Immature natural killer cell (primary cell): ENCODE data around the gene BCR. TPM values are rescaled to one million over a fixed set of nuclear protein-coding genes. Genes with fewer than 3 reads are reported as not detected.

Experiments
- DNase-seq, 3 donors: peaks; one replicate each; pipeline ENCODE4 v3.0.0; 2022; ENCODE audit warnings: mixed read lengths in 1 of 3
- H3K27ac Mint-ChIP-seq, 6 donors: one replicate each; pipeline ENCODE4 v1.8.0; 2020; ENCODE audit warnings: mixed read lengths in 6 of 6, mild to moderate bottlenecking in 5 of 6, inconsistent platforms in 4 of 6, moderate library complexity in 3 of 6
- H3K27me3 Mint-ChIP-seq, 3 donors: one replicate each; pipeline ENCODE4 v1.8.0; 2020 to 2021; ENCODE audit warnings: low read depth in 3 of 3, mild to moderate bottlenecking in 3 of 3, mixed read lengths in 3 of 3, moderate library complexity in 3 of 3, inconsistent platforms in 1 of 3
- H3K36me3 Mint-ChIP-seq, 3 donors: one replicate each; pipeline ENCODE4 v1.8.0; 2020; ENCODE audit warnings: mixed read lengths in 3 of 3, inconsistent platforms in 2 of 3, mild to moderate bottlenecking in 2 of 3
- H3K4me1 Mint-ChIP-seq, 2 donors: one replicate each; pipeline ENCODE4 v1.8.0; 2020; ENCODE audit warnings: inconsistent platforms in 2 of 2, mild to moderate bottlenecking in 2 of 2, mixed read lengths in 2 of 2, moderate library complexity in 1 of 2
- H3K4me3 Mint-ChIP-seq, 5 donors: one replicate each; pipeline ENCODE4 v1.8.0; 2020; ENCODE audit warnings: mild to moderate bottlenecking in 5 of 5, mixed read lengths in 5 of 5, inconsistent platforms in 3 of 5, moderate library complexity in 3 of 5
- H3K9me3 Mint-ChIP-seq, 6 donors: one replicate each; pipeline ENCODE4 v1.8.0; 2020; ENCODE audit warnings: mild to moderate bottlenecking in 6 of 6, mixed read lengths in 6 of 6, inconsistent platforms in 4 of 6, moderate library complexity in 3 of 6
- polyA plus RNA-seq, 3 donors: library from polyadenylated mRNA; unstranded; fragments of 300-500 nt; fragmentation: Illumina TruSeq; gene quantifications; one replicate each; pipeline ENCODE4 v1.2.3, GENCODE V29; 2021

The BCR gene
- polyA plus RNA-seq, 3 donors from 2014 or later = 4.1 to 12.5 (median 5.6) TPM

DNA sequence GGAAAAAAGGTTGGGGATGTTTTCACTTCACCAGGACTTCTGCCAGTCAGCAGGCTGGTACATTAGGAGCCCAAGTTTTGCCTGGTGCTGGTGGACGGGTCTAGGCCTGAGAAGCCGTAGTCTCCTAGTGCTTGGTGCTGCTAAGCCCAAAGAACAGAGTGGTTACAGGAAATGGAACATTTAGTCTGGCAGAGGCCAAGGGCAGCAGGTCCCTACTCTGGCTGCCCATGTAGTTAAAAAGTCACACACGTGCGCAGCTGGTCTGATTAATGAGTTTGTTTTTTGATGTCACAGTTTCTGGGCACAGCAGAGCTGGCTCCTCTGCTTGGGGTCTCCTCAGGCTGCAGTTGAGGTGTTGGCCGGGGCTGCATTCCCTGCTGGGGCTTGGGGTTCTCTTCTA is 20.6 kb downstream of the BCR start:
- Mint-ChIP-seq H3K4me3 (peak overlapping the region in 1 of 5 donors; percentile 49), H3K4me1 (peaks cover 59 to 97% of the 10 kb centered on the region in 2 donors), H3K36me3 (peaks cover 0 to 7% (median 0%) of the 10 kb centered on the region in 3 donors), H3K9me3 (peaks cover 0 to 2% (median 0%) of the 10 kb centered on the region in 6 donors), H3K27ac (peak overlapping the region in 4 of 6 donors; percentile 30 to 73 (median 50)), H3K27me3 (peaks cover 8 to 33% (median 11%) of the 10 kb centered on the region in 3 donors)
- no peak for DNase-seq

- Mint-ChIP-seq H3K4me1 (peaks cover 52 to 96% of the 10 kb centered on the region in 2 donors), H3K27ac (peak overlapping the region in 2 of 6 donors; percentile 1 to 74), H3K27me3 (peaks cover 5 to 32% (median 9%) of the 10 kb centered on the region in 3 donors), H3K4me3 (no peak overlapping the region), H3K9me3 (no peaks in the 10 kb centered on the region), H3K36me3 (peaks cover 0 to 12% (median 7%) of the 10 kb centered on the region in 3 donors)
- no peak for DNase-seq
Measured at GRCh38 chr22:23202812-23203451, 22.6 kb downstream of the BCR start.

- no peak overlapping the region for H3K4me3 Mint-ChIP-seq
- H3K36me3 Mint-ChIP-seq = peaks cover 0 to 12% (median 7%) of the 10 kb centered on the region in 3 donors
Measured at GRCh38 chr22:23203452-23204124, 23.3 kb downstream of the BCR start.

DNA sequence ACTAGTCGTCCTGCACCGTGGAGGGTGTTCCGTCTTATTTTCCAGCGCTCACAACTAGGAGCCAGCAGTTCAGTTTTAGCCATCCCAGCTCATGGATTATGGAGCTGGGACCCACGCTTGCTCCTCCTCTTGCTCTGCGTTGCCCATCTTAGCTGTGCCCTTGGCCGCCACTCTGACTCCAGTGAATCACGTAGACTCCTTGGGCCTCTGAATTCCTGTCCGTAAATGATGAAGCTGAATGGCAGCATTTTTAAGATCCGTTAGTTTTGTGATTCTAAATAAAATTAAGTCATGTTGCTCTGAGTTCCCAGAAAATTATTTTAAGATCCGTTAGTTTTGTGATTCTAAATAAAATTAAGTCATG is 23.8 kb downstream of the BCR start:
- peaks cover 0 to 15% (median 7%) of the 10 kb centered on the region in 3 donors for H3K36me3 Mint-ChIP-seq
- H3K9me3 Mint-ChIP-seq = no peaks in the 10 kb centered on the region
- no peak for DNase-seq
- H3K27me3 Mint-ChIP-seq = peaks cover 2 to 26% (median 9%) of the 10 kb centered on the region in 3 donors
- H3K4me3 Mint-ChIP-seq = no peak overlapping the region
- H3K27ac Mint-ChIP-seq = peak overlapping the region in 1 of 6 donors; percentile 7
- peaks cover 46 to 91% of the 10 kb centered on the region in 2 donors for H3K4me1 Mint-ChIP-seq

More at GRCh38 chr22:23203452-23204124, 23.3 kb downstream of the BCR start:
- Mint-ChIP-seq H3K27me3 (peaks cover 2 to 30% (median 9%) of the 10 kb centered on the region in 3 donors), H3K27ac (peak overlapping the region in 4 of 6 donors; percentile 9 to 74 (median 46)), H3K9me3 (no peaks in the 10 kb centered on the region), H3K4me1 (peaks cover 47 to 91% of the 10 kb centered on the region in 2 donors)
- DNase-seq = no peak

DNA sequence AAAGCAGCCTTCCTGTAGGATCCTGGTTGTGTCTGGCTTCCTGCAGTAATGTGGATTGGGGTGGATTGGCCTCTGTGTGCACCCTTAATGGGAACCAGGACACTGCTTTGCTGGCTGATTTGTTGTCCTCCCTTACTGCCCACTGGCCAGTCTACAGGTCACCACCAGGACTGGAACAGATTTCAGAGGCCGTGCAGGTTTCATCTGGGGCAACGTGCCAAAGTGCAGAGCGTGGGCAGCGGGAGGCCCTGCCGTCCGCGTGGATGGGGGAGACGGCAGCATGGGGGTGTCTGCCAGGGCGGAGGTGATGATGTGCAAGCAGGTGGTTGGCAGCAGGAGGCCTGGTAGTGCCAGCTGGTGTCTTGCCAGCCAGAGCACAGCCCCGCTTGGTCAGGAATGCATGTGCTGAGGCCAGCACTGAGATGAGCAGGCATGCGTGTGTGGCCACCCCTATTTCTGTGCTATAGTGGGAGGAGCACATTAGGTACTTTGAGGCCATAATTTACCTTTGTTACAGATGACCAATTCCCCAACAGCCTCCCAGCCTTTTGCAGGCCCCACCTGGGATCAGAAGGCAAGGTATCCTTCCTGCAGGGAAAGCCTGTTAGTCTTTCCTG is 24.3 kb downstream of the BCR start:
- Mint-ChIP-seq H3K9me3 (no peaks in the 10 kb centered on the region), H3K27me3 (peaks cover 2 to 26% (median 9%) of the 10 kb centered on the region in 3 donors), H3K27ac (peak overlapping the region in 1 of 6 donors; percentile 7), H3K4me3 (no peak overlapping the region), H3K36me3 (peaks cover 0 to 15% (median 7%) of the 10 kb centered on the region in 3 donors), H3K4me1 (peaks cover 42 to 85% of the 10 kb centered on the region in 2 donors)
- DNase-seq = no peak

GRCh38 chr22:23205339-23206049 is 25.2 kb downstream of the BCR start:
- no peak overlapping the region for H3K4me3 Mint-ChIP-seq

GRCh38 chr22:23206915-23207314 is 26.6 kb downstream of the BCR start:
- Mint-ChIP-seq H3K36me3 (peaks cover 0 to 15% (median 7%) of the 10 kb centered on the region in 3 donors), H3K4me3 (no peak overlapping the region), H3K9me3 (no peaks in the 10 kb centered on the region), H3K4me1 (peaks cover 38 to 77% of the 10 kb centered on the region in 2 donors), H3K27ac (peak overlapping the region in 3 of 6 donors; percentile 8 to 47 (median 30)), H3K27me3 (peaks cover 4 to 19% (median 11%) of the 10 kb centered on the region in 3 donors)
- DNase-seq = no peak

More at GRCh38 chr22:23205339-23206049, 25.2 kb downstream of the BCR start:
- DNase-seq = no peak
- peaks cover 0 to 15% (median 7%) of the 10 kb centered on the region in 3 donors for H3K36me3 Mint-ChIP-seq
- H3K4me1 Mint-ChIP-seq = peaks cover 41 to 81% of the 10 kb centered on the region in 2 donors
- H3K9me3 Mint-ChIP-seq = no peaks in the 10 kb centered on the region
- H3K27ac Mint-ChIP-seq = peak overlapping the region in 3 of 6 donors; percentile 6 to 34 (median 31)
- peaks cover 2 to 25% (median 9%) of the 10 kb centered on the region in 3 donors for H3K27me3 Mint-ChIP-seq

GRCh38 chr22:23207729-23208393 is 27.6 kb downstream of the BCR start:
- DNase-seq = no peak
- Mint-ChIP-seq H3K9me3 (no peaks in the 10 kb centered on the region), H3K27ac (peak overlapping the region in 5 of 6 donors; percentile 8 to 40 (median 24)), H3K4me3 (no peak overlapping the region), H3K27me3 (peaks cover 2 to 19% (median 12%) of the 10 kb centered on the region in 3 donors), H3K36me3 (peaks cover 0 to 15% (median 7%) of the 10 kb centered on the region in 3 donors), H3K4me1 (peaks cover 39 to 77% of the 10 kb centered on the region in 2 donors)

DNA sequence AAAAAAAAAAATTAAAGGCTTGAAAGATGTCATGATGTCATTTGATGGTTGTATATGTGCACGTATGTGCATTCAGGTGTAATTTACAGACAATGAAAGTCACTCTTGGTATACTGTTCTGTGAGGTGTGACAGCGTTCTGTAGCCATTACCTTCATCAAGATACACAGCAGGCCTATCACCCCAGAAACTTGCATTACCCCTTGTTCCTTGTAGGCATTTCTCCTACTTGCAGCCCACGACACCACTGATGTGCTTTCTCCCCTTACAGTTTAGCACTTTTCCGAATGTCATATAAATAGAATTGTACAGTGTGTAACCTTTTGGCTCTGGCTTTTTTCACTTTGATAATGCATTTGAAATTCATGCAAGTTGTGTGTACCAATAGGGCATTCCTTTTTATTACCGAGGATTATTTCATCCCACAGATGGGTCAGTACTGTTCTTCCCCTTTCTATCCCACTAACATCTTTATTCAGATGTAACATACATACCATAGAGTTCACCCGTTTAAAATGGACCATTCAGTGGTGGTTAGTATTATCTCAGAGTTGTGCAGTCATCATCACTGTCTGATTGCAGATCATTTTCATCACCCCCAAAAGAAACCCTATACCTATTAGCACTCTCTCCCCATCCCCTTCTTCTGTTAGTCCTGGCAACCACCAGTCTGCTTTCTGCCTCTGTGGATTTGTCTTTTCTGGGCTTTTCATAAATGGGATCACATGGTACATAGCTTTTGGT is 30.3 kb downstream of the BCR start:
- H3K4me3 Mint-ChIP-seq = no peak overlapping the region
- H3K9me3 Mint-ChIP-seq = no peaks in the 10 kb centered on the region
- no peak for DNase-seq
- peaks cover 6 to 29% (median 8%) of the 10 kb centered on the region in 3 donors for H3K27me3 Mint-ChIP-seq
- H3K4me1 Mint-ChIP-seq = peaks cover 44 to 76% of the 10 kb centered on the region in 2 donors
- H3K36me3 Mint-ChIP-seq = peaks cover 0 to 8% (median 7%) of the 10 kb centered on the region in 3 donors
- H3K27ac Mint-ChIP-seq = peak overlapping the region in 4 of 6 donors; percentile 20 to 76 (median 51)

GRCh38 chr22:23211622-23212021 is 31.3 kb downstream of the BCR start:
- Mint-ChIP-seq H3K36me3 (peaks cover 0 to 7% (median 5%) of the 10 kb centered on the region in 3 donors), H3K4me3 (no peak overlapping the region), H3K4me1 (peaks cover 54 to 78% of the 10 kb centered on the region in 2 donors), H3K27me3 (peaks cover 6 to 30% (median 8%) of the 10 kb centered on the region in 3 donors), H3K9me3 (no peaks in the 10 kb centered on the region), H3K27ac (no peak overlapping the region)
- DNase-seq = no peak

DNA sequence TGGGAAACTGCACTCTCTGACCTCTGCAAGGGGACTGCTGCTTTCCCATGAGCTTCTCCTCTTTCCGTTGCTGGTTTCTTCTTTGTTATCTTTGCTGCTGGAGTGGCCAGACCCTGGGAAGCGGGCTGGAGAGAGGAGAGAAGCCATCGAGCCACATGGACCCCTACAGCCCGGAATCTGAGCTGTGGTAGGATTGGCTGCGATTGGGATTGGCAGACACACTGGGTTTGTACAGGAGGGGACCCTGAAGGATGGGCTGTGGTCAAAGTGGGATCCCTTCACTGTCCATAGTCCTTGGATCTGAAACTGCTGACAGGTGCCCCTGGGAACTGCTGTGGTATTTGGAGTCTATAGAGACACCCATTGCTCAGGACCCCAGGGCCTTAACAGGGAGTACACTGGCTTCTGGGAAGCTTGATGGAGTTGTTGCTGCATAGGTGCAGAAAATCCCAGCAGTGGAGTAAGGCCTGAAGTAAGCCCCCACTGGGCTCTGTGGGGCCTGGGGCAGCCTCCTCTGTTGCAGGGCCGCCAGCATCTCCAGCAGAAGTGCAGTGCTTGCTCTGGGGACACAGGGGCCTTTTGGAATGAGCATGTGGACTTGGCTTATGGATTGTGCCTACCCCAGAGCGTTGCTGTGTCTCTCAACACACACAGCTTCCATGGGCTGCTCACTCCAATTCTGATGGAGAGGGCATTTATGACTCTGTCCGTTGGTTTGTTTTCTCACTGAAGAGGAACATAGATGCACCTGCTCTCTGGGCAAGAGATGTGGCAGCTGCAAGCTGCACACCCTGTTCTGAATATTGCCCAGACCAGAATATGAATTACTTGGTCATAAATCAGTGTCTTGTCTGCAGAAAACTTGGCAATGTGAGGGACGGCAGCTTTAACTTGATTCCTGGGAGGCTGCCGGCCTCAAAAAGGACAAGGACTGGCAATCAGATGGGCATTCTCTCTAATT is 32.0 kb downstream of the BCR start:
- peaks cover 60 to 78% of the 10 kb centered on the region in 2 donors for H3K4me1 Mint-ChIP-seq
- no peaks in the 10 kb centered on the region for H3K9me3 Mint-ChIP-seq
- H3K36me3 Mint-ChIP-seq = peaks cover 0 to 3% (median 0%) of the 10 kb centered on the region in 3 donors
- H3K27me3 Mint-ChIP-seq = peaks cover 6 to 30% (median 9%) of the 10 kb centered on the region in 3 donors
- peak overlapping the region in 3 of 6 donors; percentile 23 to 76 (median 44) for H3K27ac Mint-ChIP-seq
- no peak for DNase-seq
- H3K4me3 Mint-ChIP-seq = no peak overlapping the region
